AG20443 (cell line): ENCODE results near the gene IZUMO1.
"Not testable (repeated sequence)": the region's sequence is repeated elsewhere in the genome, so short reads cannot be mapped to it uniquely, and the experiment has no call there.

Experiments used
- DNase-seq: peaks from one replicate; pipeline ENCODE4 v3.0.0; 2012; ENCODE audit warnings: low spot score, mixed read lengths

The IZUMO1 gene

GRCh38 chr19:48737360-48737998 lies 9.2 kb downstream of the IZUMO1 start:
- no peak for DNase-seq

GRCh38 chr19:48735031-48735615 lies 11.6 kb downstream of the IZUMO1 start:
- DNase-seq: no peak

GRCh38 chr19:48734625-48735024 lies 12.1 kb downstream of the IZUMO1 start:
- DNase-seq: no peak

- DNase-seq: no peak
Observed at GRCh38 chr19:48731452-48731851, 15.3 kb downstream of the IZUMO1 start.

- DNase-seq: no peak
Observed at GRCh38 chr19:48728911-48729664, 17.6 kb downstream of the IZUMO1 start.

GRCh38 chr19:48726556-48726955 lies 20.2 kb downstream of the IZUMO1 start:
- no peak for DNase-seq

GRCh38 chr19:48724796-48725753 lies 21.6 kb downstream of the IZUMO1 start:
- peak; percentile 65 for DNase-seq

- no peak for DNase-seq
Observed at GRCh38 chr19:48722196-48722708, 24.5 kb downstream of the IZUMO1 start.

GRCh38 chr19:48720613-48721296 lies 26.0 kb downstream of the IZUMO1 start:
- peak; percentile 97 for DNase-seq

- DNase-seq: no peak
Observed at GRCh38 chr19:48720251-48720612, 26.5 kb downstream of the IZUMO1 start.

GRCh38 chr19:48719263-48720171 lies 27.2 kb downstream of the IZUMO1 start, which contains the start of gene MAMSTR:
Gene MAMSTR (minus strand): TSS chr19:48719725. CDS start chr19:48719031, 694 bp downstream.
- DNase-seq: no peak

GRCh38 chr19:48718711-48719231 lies 27.9 kb downstream of the IZUMO1 start:
- DNase-seq: no peak

- DNase-seq: not testable (repeated sequence)
Observed at GRCh38 chr19:48718106-48718505, 28.6 kb downstream of the IZUMO1 start.

- DNase-seq: peak; percentile 55
Observed at GRCh38 chr19:48716562-48717291, 30.0 kb downstream of the IZUMO1 start.

GRCh38 chr19:48715681-48716171 lies 31.0 kb downstream of the IZUMO1 start:
- DNase-seq: no peak

- no peak for DNase-seq
Observed at GRCh38 chr19:48714759-48715675, 31.7 kb downstream of the IZUMO1 start.

- DNase-seq: peak; percentile 99
Observed at GRCh38 chr19:48713864-48714755, 32.6 kb downstream of the IZUMO1 start.
